Lower leg skin (tissue), 3 donors: Measurements from ENCODE around the gene CPEB4.

Experiments used
- POLR2A ChIP-seq, 2 donors: fragments of 450-650 bp; IDR thresholded peaks; one replicate each; pipeline ENCODE4 v1.6.1; 2016 to 2017; ENCODE audit warnings: antibody characterized with exemption in 2 of 2, mild to moderate bottlenecking in 1 of 2, moderate library complexity in 1 of 2
- TF ChIP-seq, protein P1 (sequence below), 3 donors: fragments of 450-650 bp; IDR thresholded peaks; one replicate each; pipeline ENCODE4 v1.5.1; 2016; ENCODE audit warnings: antibody characterized with exemption in 3 of 3, mild to moderate bottlenecking in 3 of 3, moderate library complexity in 2 of 3

DNA sequence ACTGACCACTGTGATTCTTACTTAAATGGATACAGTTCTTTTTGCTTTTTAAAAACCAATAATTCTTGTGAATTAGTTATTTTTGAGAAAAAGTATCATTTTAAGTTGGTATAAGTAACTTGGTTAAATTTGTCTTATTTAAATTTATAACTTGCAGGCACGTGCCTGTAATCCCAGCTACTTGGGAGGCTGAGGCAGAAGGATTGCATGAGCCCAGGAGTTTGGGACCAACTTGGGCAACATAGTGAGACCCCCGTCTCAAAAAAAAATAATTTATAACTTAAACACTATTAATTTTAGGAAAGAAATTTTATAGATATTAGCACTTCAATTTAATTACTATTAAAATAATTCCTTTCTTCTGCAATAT is 5.0 kb downstream of the CPEB4 start:
- TF ChIP-seq, protein P1, sequence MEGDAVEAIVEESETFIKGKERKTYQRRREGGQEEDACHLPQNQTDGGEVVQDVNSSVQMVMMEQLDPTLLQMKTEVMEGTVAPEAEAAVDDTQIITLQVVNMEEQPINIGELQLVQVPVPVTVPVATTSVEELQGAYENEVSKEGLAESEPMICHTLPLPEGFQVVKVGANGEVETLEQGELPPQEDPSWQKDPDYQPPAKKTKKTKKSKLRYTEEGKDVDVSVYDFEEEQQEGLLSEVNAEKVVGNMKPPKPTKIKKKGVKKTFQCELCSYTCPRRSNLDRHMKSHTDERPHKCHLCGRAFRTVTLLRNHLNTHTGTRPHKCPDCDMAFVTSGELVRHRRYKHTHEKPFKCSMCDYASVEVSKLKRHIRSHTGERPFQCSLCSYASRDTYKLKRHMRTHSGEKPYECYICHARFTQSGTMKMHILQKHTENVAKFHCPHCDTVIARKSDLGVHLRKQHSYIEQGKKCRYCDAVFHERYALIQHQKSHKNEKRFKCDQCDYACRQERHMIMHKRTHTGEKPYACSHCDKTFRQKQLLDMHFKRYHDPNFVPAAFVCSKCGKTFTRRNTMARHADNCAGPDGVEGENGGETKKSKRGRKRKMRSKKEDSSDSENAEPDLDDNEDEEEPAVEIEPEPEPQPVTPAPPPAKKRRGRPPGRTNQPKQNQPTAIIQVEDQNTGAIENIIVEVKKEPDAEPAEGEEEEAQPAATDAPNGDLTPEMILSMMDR (IDR thresholded peaks at IDR 0.05), result no peak
- TF ChIP-seq POLR2A (IDR thresholded peaks at IDR 0.05), result no peak
